Measurements from ENCODE around the gene NR1D1. TPM values are rescaled to one million over a fixed set of nuclear protein-coding genes. Genes with fewer than 3 reads are reported as not detected.

NR1D1 gene
- total and polyA plus RNA-seq, 8 donors: 4.8 to 17.5 (median 11.3) TPM

- intact Hi-C loops (cut with DNase I): no loop called here
- no peak for FAIRE-seq
- DNase-seq: peak in 1 of 6 donors; percentile 18
Observed at GRCh38 chr17:40108970-40109824, 8.8 kb upstream of the NR1D1 start.

GRCh38 chr17:40107522-40108174 is 7.3 kb upstream of the NR1D1 start:
- FAIRE-seq: no peak
- H3K4me3 ChIP-seq: peak overlapping the region in 1 of 4 donors; percentile 0
- H3K9me3 ChIP-seq: no peaks in the 10 kb centered on the region
- peak in 1 of 6 donors; percentile 26 for DNase-seq
- peak overlapping the region; percentile 72 to 93 (median 81) for H3K27ac ChIP-seq
- no peaks in the 10 kb centered on the region for H3K36me3 ChIP-seq
- WGBS, 2 donors: 65% methylated on average over 5 of the region's 5 CpGs
- no peak for TF ChIP-seq CTCF (IDR thresholded peaks at IDR 0.05)
- intact Hi-C loops (cut with DNase I): no loop called here
- no peak for ATAC-seq
- peaks cover 54 to 61% (median 56%) of the 10 kb centered on the region in 3 donors for H3K4me1 ChIP-seq
- H3K27me3 ChIP-seq: no peaks in the 10 kb centered on the region

More at GRCh38 chr17:40108970-40109824, 8.8 kb upstream of the NR1D1 start:
- WGBS, 2 donors: 82 to 84% methylated on average over 9 of the region's 9 CpGs
- Histone ChIP-seq H3K27ac (peak overlapping the region; percentile 72 to 93 (median 82)), H3K27me3 (no peaks in the 10 kb centered on the region), H3K4me3 (no peak overlapping the region), H3K9me3 (no peaks in the 10 kb centered on the region), H3K4me1 (peaks cover 50 to 58% (median 54%) of the 10 kb centered on the region in 3 donors), H3K36me3 (no peaks in the 10 kb centered on the region)
- no peak for ATAC-seq
- TF ChIP-seq CTCF (IDR thresholded peaks at IDR 0.05): no peak

GRCh38 chr17:40106760-40107521 is 6.6 kb upstream of the NR1D1 start:
- no peaks in the 10 kb centered on the region for H3K9me3 ChIP-seq
- 85 to 91% methylated on average over 19 to 20 of the region's 20 CpGs for WGBS, 2 donors
- FAIRE-seq: no peak
- H3K4me3 ChIP-seq: no peak overlapping the region
- no peaks in the 10 kb centered on the region for H3K27me3 ChIP-seq
- H3K27ac ChIP-seq: peak overlapping the region; percentile 72 to 93 (median 81)
- H3K36me3 ChIP-seq: no peaks in the 10 kb centered on the region
- DNase-seq: peak in 1 of 6 donors; percentile 38
- no peak for TF ChIP-seq CTCF (IDR thresholded peaks at IDR 0.05)
- intact Hi-C loops (cut with DNase I): no loop called here
- no peak for ATAC-seq
- peaks cover 52 to 57% (median 53%) of the 10 kb centered on the region in 3 donors for H3K4me1 ChIP-seq

- TF ChIP-seq CTCF (IDR thresholded peaks at IDR 0.05): no peak
- FAIRE-seq (no peak), DNase-seq (peak in 1 of 6 donors; percentile 10), ATAC-seq (no peak)
- Histone ChIP-seq H3K36me3 (no peaks in the 10 kb centered on the region), H3K4me3 (no peak overlapping the region), H3K27ac (peak overlapping the region in 1 of 4 donors; percentile 19), H3K27me3 (no peaks in the 10 kb centered on the region), H3K9me3 (no peaks in the 10 kb centered on the region), H3K4me1 (peaks cover 54 to 58% (median 57%) of the 10 kb centered on the region in 3 donors)
- intact Hi-C loops (cut with DNase I): no loop called here
- WGBS, 2 donors: 85 to 89% methylated on average over 5 of the region's 5 CpGs
Observed at GRCh38 chr17:40105861-40106759, 5.7 kb upstream of the NR1D1 start.

Data from pancreas (tissue), 10 donors.